HepG2 (cell line): Measurements from ENCODE around the gene STAT6. TPM values are rescaled to one million over a fixed set of nuclear protein-coding genes. Genes with fewer than 3 reads are reported as not detected.
A peak's percentile ranks its signal among the peaks of the same experiment; 100 is the strongest.

Experiments
- CEBPZ ChIP-seq: IDR thresholded peaks from 2 replicates; pipeline ENCODE4 v1.6.1; 2012; ENCODE audit warnings: low read length, improper control_type of control experiment
- HOMEZ ChIP-seq: IDR thresholded peaks from 2 replicates; pipeline ENCODE4 v1.6.1; 2016; ENCODE audit warnings: low read depth
- MEIS2 ChIP-seq: sonication (generic); formaldehyde crosslinking; IDR thresholded peaks from 2 replicates; pipeline ENCODE4 v1.9.0; 2021; ENCODE audit warnings: mild to moderate bottlenecking, missing genetic modification reagents
- MYPOP ChIP-seq: sonication (generic); formaldehyde crosslinking; IDR thresholded peaks from 2 replicates; pipeline ENCODE4 v1.8.1; 2023; ENCODE audit warnings: mild to moderate bottlenecking, moderate library complexity, missing genetic modification reagents
- PATZ1 ChIP-seq: sonication (generic); formaldehyde crosslinking; IDR thresholded peaks from 2 replicates; pipeline ENCODE4 v1.4.0; 2020; ENCODE audit warnings: missing genetic modification reagents
- polyA plus RNA-seq, 8 experiments: library from polyadenylated mRNA; depleted of rRNA in 3 of 8; stranded (reverse) in 7 of 8; unstranded in 1 of 8; fragments of >200 nt; fragmentation: Illumina TruSeq in 4 of 8; extraction: Trizol in 4 of 8; gene quantifications; 2 replicates each; pipeline versions ENCODE4 v1.2.1 to v1.2.3, GENCODE V29; 2011 to 2016; ENCODE audit warnings: low read depth in 4 of 8, missing spikeins in 1 of 8, mixed read lengths in 1 of 8; ENCODE audit not compliant: insufficient read depth in 1 of 8
- total RNA-seq, 5 experiments: library from RNA; depleted of rRNA; stranded (reverse); fragments of >200 nt; fragmentation: Illumina TruSeq; extraction: Trizol; gene quantifications; 2 replicates each; pipeline ENCODE4 v1.2.3, GENCODE V29; 2016; ENCODE audit warnings: low read depth in 1 of 5

Gene STAT6
- total and polyA plus RNA-seq, 2 of the 13 experiments (the other 11 are each of a cell fraction or from before 2014, with no cell fraction given): 28.0 to 62.2 TPM

- 0 out of 2 replicates have a peak, but pooled peaks have one; percentile 28 for TF ChIP-seq PATZ1 (CRISPR knock-in tag)
- TF ChIP-seq CEBPZ: no peak
- TF ChIP-seq MYPOP (CRISPR knock-in tag): no peak
- no peak for TF ChIP-seq HOMEZ (CRISPR knock-in tag)
- no peak for TF ChIP-seq MEIS2 (CRISPR knock-in tag)
- TF ChIP-seq, all 625 proteins: peak for 16
These were observed 17.6 kb downstream of the STAT6 start (continued) for GRCh38 chr12:57093415-57094207.
